ENCODE data around the gene TLR1. TPM values are rescaled to one million over a fixed set of nuclear protein-coding genes. Genes with fewer than 3 reads are reported as not detected.

Gene TLR1, protein sequence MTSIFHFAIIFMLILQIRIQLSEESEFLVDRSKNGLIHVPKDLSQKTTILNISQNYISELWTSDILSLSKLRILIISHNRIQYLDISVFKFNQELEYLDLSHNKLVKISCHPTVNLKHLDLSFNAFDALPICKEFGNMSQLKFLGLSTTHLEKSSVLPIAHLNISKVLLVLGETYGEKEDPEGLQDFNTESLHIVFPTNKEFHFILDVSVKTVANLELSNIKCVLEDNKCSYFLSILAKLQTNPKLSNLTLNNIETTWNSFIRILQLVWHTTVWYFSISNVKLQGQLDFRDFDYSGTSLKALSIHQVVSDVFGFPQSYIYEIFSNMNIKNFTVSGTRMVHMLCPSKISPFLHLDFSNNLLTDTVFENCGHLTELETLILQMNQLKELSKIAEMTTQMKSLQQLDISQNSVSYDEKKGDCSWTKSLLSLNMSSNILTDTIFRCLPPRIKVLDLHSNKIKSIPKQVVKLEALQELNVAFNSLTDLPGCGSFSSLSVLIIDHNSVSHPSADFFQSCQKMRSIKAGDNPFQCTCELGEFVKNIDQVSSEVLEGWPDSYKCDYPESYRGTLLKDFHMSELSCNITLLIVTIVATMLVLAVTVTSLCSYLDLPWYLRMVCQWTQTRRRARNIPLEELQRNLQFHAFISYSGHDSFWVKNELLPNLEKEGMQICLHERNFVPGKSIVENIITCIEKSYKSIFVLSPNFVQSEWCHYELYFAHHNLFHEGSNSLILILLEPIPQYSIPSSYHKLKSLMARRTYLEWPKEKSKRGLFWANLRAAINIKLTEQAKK
- total RNA-seq (10 to 100 TPM; 16.6 to 22.9 TPM), total RNA-seq (14.0 to 41.3 reads per million in 2 donors)

DNA sequence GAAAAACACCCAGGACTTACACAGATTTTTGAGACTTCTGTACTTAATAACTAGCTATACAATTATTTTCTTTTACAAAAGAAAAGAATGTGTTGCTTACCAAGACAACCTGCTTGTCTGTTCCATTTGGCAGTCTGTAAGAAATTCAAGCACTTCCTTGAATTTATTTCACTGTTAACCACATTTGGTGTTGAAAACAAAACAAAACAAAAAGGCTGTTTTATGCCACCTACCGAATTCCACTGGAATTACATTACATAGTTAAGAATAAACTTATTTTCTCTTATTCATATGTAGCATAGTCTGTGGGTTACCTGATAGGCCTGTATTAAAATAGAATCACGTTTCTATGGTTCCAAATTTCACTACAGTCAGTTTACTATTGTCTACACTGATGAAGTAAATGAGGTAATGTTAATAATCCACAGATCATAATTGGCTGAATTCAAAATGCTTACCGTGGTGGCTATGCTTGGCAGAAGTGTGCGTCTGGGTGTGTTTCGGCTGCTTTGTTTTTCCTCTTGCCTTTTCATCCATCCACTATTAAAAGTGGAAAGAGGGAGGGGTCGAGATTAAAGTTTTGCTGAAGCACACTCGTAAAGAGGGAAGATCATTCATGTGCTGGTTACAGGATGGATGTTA is at the start of gene TLR1:
Gene TLR1 (minus strand): TSS at position 138 of the 642 bp plus-strand sequence. CDS start 5,960 bp downstream, outside the sequence.
- ATAC-seq (peak; percentile 81), DNase-seq (no peak)
- H3K4me1 Mint-ChIP-seq: peaks cover 22% of the 10 kb centered on the region

DNA sequence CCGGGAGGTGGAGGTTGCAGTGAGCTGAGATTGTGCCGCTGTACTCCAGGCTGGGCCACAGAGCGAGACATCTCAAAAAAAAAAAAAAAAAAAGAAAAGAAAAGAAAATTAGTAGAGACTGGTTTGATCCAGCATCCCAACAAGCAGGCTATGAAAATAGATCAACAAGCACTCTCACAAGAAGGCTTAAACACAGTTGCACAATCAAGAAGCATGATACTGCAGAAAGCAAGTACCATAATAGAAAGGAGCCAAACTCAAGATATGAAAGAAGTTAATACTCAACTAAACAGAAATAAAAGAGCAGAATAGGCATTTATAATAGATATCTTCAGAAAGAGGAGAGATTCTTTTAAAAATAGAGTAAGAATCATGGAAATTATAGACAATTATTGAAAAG is 41.4 kb upstream of the TLR1 start:
- H3K9me3 ChIP-seq (ENCODE audit: control insufficient read depth, low read length, poor library complexity, severe bottlenecking): no peaks in the 10 kb centered on the region
- Mint-ChIP-seq H3K27me3 (no peaks in the 10 kb centered on the region), H3K4me1 (peaks cover 3% of the 10 kb centered on the region), H3K36me3 (ENCODE audit: low read depth) (peaks cover 2% of the 10 kb centered on the region), H3K27ac (no peak overlapping the region), H3K4me3 (no peak overlapping the region)
- ATAC-seq: no peak
- no peak for DNase-seq

More for the DNA sequence above, at the start of gene TLR1:
- peaks cover 2% of the 10 kb centered on the region for H3K9me3 ChIP-seq (ENCODE audit: control insufficient read depth, low read length, poor library complexity, severe bottlenecking)
- Mint-ChIP-seq H3K4me3 (peak within 1 kb of the TSS; percentile 93), H3K27me3 (no peaks in the 10 kb centered on the region), H3K36me3 (ENCODE audit: low read depth) (peaks cover 8% of the 10 kb centered on the region), H3K27ac (peak within 1 kb of the TSS; percentile 95)

DNA sequence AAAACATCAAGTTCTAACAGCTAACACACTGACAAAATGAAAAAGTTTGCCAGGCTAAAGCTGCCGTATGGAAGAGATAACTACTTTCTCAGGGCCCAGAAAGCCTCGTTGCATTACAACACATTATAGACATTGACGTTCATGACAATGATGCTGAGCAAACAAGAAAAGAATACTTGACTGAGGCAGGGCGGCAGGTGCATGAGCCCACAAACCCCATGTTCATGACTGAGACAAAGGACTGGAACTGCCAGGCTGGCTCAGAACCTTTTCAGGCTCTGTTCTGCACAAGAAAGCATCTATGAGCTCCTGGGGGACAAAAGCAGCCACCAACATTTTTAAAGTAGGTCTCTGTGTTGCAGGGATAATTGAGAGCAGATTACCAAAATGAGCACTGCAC is 38.4 kb upstream of the TLR1 start:
- peaks cover 2% of the 10 kb centered on the region for H3K36me3 Mint-ChIP-seq (ENCODE audit: low read depth)
- ATAC-seq: no peak
- H3K9me3 ChIP-seq (ENCODE audit: control insufficient read depth, low read length, poor library complexity, severe bottlenecking): no peaks in the 10 kb centered on the region
- H3K27ac Mint-ChIP-seq: no peak overlapping the region
- DNase-seq: no peak
- H3K27me3 Mint-ChIP-seq: no peaks in the 10 kb centered on the region
- peaks cover 12% of the 10 kb centered on the region for H3K4me1 Mint-ChIP-seq
- no peak overlapping the region for H3K4me3 Mint-ChIP-seq

DNA sequence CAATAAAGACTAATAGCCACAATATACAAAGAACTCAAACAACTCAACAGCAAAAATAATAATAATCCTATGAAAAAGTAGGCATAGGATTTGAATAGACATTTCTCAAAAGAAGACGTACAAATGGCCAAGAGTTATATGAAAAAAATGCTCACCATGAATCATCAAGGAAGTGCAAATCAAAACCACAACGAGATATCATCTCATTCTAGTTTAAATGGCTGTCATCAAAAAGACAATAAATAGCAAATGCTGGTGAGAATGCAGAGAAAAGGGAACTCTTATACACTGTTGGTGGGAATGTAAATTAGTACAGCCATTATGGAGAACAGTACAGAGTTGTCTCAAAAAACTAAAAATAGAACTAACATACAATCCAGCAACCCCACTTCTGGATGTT is 33.3 kb upstream of the TLR1 start:
- no peaks in the 10 kb centered on the region for H3K27me3 Mint-ChIP-seq
- peak; percentile 85 for ATAC-seq
- no peaks in the 10 kb centered on the region for H3K36me3 Mint-ChIP-seq (ENCODE audit: low read depth)
- no peak for DNase-seq
- H3K4me1 Mint-ChIP-seq: peaks cover 19% of the 10 kb centered on the region
- peak overlapping the region; percentile 1 for H3K27ac Mint-ChIP-seq
- no peaks in the 10 kb centered on the region for H3K9me3 ChIP-seq (ENCODE audit: control insufficient read depth, low read length, poor library complexity, severe bottlenecking)
- peak overlapping the region; percentile 39 for H3K4me3 Mint-ChIP-seq

DNA sequence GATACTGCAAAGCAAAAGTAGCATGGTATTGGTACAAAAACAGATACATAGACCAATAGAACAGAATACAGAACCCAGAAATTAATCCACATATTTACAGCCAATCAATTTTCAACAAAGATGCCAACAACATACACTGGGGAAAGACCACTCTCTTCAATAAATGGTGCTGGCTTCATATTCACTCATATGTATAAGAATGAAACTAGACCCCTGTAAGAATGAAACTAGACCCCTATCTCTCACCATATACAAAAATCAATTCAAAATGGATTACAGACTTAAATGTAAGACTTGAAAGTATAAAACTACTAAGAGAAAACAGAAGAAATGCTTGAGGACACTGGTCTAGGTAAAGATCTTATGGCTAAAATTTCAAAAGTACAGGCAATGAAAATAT is 32.7 kb upstream of the TLR1 start:
- no peak overlapping the region for H3K4me3 Mint-ChIP-seq
- no peaks in the 10 kb centered on the region for H3K27me3 Mint-ChIP-seq
- DNase-seq: no peak
- H3K27ac Mint-ChIP-seq: peak overlapping the region; percentile 1
- H3K9me3 ChIP-seq (ENCODE audit: control insufficient read depth, low read length, poor library complexity, severe bottlenecking): no peaks in the 10 kb centered on the region
- no peaks in the 10 kb centered on the region for H3K36me3 Mint-ChIP-seq (ENCODE audit: low read depth)
- peaks cover 19% of the 10 kb centered on the region for H3K4me1 Mint-ChIP-seq
- no peak for ATAC-seq

DNA sequence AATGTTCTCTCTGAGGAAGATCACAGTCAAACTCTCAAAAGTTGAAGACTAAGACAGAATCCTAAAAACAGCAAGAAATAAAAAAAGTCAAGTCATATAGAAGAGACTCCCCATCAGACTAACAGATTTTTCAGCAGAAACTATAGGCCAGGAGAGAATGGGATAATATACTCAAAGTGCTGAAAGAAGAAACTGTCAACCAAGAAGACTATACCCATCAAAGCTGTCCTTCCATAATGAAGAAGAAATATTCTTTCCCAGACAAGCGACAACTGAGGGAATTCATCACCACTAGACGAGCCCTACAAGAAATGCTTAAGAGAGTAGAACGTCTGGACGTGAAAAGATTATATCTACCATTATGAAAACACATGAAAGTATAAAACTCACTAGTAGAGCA is 30.0 kb upstream of the TLR1 start:
- peaks cover 21% of the 10 kb centered on the region for H3K4me1 Mint-ChIP-seq
- H3K4me3 Mint-ChIP-seq: no peak overlapping the region
- DNase-seq (no peak), ATAC-seq (no peak)
- no peaks in the 10 kb centered on the region for H3K36me3 Mint-ChIP-seq (ENCODE audit: low read depth)
- H3K27ac Mint-ChIP-seq: no peak overlapping the region
- H3K9me3 ChIP-seq (ENCODE audit: control insufficient read depth, low read length, poor library complexity, severe bottlenecking): no peaks in the 10 kb centered on the region
- H3K27me3 Mint-ChIP-seq: no peaks in the 10 kb centered on the region

DNA sequence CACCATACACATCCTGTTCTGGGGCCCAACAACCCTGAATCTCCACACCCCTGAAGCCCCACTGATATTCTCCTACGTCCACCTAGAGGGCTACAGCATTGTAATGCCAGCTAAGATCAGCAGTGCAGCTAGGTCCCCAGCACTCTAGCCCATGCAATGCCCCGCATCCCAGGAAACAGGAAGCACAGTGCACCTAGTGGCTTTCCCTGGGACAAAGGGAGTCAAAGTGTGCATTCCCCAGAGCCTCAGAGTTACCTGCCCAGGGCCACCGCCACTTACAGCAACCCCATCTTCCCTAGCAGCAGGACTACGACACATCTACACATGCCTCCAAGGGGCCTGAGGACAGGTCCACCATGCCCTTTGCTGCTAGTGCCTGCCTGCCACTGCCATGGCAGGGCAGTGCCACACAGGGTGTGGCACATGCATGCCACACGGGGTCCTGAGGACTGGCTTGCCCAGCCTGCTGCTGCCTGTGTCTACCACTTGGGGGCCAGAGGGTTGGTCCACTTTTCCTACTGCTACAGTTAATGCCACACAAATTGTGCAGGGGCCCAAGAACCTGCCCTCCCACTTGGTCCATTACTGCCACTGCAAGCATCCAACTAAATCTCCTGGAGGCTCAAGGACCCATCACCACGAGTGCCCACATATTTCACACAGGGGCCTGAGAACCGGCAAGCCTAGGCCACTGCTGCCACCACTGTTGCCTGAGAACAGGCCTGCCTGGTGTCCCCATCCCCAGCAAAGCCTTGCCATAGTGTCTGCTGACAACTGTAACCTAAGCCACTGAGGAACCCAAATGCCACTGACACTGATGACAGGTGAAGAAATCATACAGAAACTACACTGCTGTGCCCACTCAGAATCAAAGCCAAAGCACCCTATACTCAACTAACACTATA is 28.3 kb upstream of the TLR1 start:
- DNase-seq (no peak), ATAC-seq (no peak)
- H3K9me3 ChIP-seq (ENCODE audit: control insufficient read depth, low read length, poor library complexity, severe bottlenecking): no peaks in the 10 kb centered on the region
- H3K4me3 Mint-ChIP-seq: no peak overlapping the region
- no peaks in the 10 kb centered on the region for H3K27me3 Mint-ChIP-seq
- no peaks in the 10 kb centered on the region for H3K36me3 Mint-ChIP-seq (ENCODE audit: low read depth)
- peaks cover 11% of the 10 kb centered on the region for H3K4me1 Mint-ChIP-seq
- H3K27ac Mint-ChIP-seq: no peak overlapping the region

DNA sequence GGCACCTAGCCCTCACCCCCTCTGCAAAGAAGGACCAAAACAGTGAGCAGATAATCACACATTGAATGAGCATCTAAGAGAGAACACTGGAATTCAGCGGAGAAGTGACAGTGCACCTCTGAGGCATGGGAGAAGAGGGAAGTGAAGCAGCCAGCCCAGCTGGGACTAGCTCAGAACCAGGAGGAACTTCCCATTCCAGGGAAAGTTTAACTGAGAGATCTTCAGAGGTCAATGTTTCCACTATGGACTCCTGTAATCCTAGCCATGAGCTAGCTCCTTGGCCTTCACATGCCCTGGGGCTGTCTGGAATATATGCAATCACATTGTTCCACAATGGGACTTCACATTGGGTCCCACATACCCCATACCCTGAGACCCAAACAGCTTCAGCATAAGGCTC is 27.6 kb upstream of the TLR1 start:
- ATAC-seq (no peak), DNase-seq (no peak)
- no peak overlapping the region for H3K4me3 Mint-ChIP-seq
- no peak overlapping the region for H3K27ac Mint-ChIP-seq
- H3K4me1 Mint-ChIP-seq: peaks cover 6% of the 10 kb centered on the region
- H3K27me3 Mint-ChIP-seq: no peaks in the 10 kb centered on the region
- no peaks in the 10 kb centered on the region for H3K36me3 Mint-ChIP-seq (ENCODE audit: low read depth)
- H3K9me3 ChIP-seq (ENCODE audit: control insufficient read depth, low read length, poor library complexity, severe bottlenecking): no peaks in the 10 kb centered on the region

DNA sequence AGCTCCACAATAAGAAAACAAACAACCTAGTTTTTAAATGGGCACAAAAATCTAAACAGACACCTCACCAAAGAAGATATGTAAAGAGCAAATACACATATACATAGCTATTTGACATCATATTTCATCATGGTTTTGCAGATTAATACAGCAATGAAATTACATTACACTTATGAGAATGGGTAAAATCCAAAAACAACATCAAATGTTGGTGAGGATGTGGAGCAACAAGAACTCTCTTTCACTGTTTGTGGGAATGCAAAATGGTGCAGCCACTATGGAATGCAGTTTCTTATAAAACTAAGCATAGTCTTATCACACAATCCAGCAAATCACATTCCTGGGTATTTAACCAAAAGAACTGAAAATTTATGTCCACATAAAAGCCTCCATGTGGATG is 27.1 kb upstream of the TLR1 start:
- Mint-ChIP-seq H3K4me3 (no peak overlapping the region), H3K27me3 (no peaks in the 10 kb centered on the region), H3K36me3 (ENCODE audit: low read depth) (no peaks in the 10 kb centered on the region), H3K4me1 (peaks cover 3% of the 10 kb centered on the region), H3K27ac (no peak overlapping the region)
- no peak for ATAC-seq
- H3K9me3 ChIP-seq (ENCODE audit: control insufficient read depth, low read length, poor library complexity, severe bottlenecking): no peaks in the 10 kb centered on the region
- no peak for DNase-seq

DNA sequence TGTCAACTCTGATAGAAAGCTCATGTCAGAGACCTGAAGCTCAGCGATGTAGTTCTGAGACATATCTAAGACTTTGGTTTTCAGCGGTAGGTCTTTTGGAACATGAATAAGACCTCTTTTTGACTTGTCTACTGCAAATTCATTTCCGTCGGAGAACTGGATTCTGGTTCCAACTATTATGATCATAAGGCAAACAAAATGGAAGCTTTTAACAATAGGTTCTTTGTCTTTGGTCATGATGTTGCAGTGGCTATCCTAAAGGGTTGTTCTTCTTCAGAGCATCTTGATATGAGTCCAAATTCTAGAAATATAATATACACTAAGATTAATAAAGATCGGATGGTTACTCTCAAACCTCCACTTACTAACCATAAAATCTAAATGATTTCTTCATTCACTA is 24.6 kb upstream of the TLR1 start:
- Mint-ChIP-seq H3K27ac (no peak overlapping the region), H3K36me3 (ENCODE audit: low read depth) (no peaks in the 10 kb centered on the region), H3K27me3 (no peaks in the 10 kb centered on the region), H3K4me1 (peaks cover 3% of the 10 kb centered on the region), H3K4me3 (no peak overlapping the region)
- ATAC-seq (no peak), DNase-seq (no peak)
- no peaks in the 10 kb centered on the region for H3K9me3 ChIP-seq (ENCODE audit: control insufficient read depth, low read length, poor library complexity, severe bottlenecking)

DNA sequence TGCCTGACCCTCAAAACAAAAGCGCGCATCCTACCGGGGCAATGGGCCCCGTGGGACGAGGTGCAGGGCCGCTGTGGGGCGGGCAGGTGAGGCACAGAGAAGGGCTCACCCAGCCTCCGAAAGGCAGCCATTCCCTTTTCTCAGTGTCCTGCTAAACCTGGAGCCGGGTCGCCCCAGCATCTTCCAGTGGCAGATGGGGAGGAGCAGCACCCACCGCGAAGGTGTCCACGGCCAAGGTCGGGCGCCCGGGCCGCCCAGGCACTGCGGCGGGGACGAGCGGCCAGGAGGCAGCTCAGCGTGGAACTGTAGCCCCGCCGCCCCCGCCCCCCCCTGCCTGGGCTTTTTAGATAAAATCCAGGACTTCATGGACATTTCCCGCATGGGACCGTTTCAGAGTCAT is 19.2 kb upstream of the TLR1 start:
- peaks cover 2% of the 10 kb centered on the region for H3K36me3 Mint-ChIP-seq (ENCODE audit: low read depth)
- DNase-seq: no peak
- no peaks in the 10 kb centered on the region for H3K27me3 Mint-ChIP-seq
- no peaks in the 10 kb centered on the region for H3K9me3 ChIP-seq (ENCODE audit: control insufficient read depth, low read length, poor library complexity, severe bottlenecking)
- no peak overlapping the region for H3K4me3 Mint-ChIP-seq
- H3K27ac Mint-ChIP-seq: no peak overlapping the region
- peaks cover 15% of the 10 kb centered on the region for H3K4me1 Mint-ChIP-seq
- no peak for ATAC-seq

DNA sequence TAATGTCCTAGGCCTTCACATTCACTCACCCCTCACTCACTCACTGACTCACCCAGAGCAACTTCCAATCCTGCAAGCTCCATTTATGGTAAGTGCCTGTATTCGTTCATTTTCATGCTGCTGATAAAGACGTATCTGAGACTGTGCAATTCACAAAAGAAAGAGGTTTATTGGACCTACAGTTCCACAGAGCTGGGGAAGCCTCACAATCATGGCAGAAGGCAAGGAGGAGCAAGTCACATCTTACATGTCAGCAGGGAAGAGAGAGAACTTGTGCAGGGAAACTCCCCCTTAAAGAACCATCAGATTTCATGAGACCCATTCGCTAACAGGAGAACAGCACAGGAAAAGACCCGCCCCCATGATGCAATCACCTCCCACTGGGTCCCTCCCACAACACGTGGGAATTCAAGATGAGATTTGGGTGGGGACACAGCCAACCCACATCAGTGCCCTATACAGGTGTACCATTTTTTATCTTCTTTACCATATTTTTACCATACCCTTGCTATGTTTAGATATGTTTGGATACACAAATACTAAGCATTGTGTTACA is 18.2 kb upstream of the TLR1 start:
- peaks cover 15% of the 10 kb centered on the region for H3K4me1 Mint-ChIP-seq
- no peak for DNase-seq
- no peaks in the 10 kb centered on the region for H3K9me3 ChIP-seq (ENCODE audit: control insufficient read depth, low read length, poor library complexity, severe bottlenecking)
- H3K4me3 Mint-ChIP-seq: no peak overlapping the region
- H3K27ac Mint-ChIP-seq: no peak overlapping the region
- peaks cover 2% of the 10 kb centered on the region for H3K36me3 Mint-ChIP-seq (ENCODE audit: low read depth)
- ATAC-seq: no peak
- no peaks in the 10 kb centered on the region for H3K27me3 Mint-ChIP-seq

All from T-helper 17 cell (primary cell).